GM10847 (cell line): Measurements from ENCODE around the gene WDR59.

Experiments
- POLR2A ChIP-seq: IDR thresholded peaks from 2 replicates; pipeline ENCODE4 v1.6.1; 2011; ENCODE audit not compliant: insufficient read length; ENCODE audit errors: extremely low read depth

WDR59 gene

DNA sequence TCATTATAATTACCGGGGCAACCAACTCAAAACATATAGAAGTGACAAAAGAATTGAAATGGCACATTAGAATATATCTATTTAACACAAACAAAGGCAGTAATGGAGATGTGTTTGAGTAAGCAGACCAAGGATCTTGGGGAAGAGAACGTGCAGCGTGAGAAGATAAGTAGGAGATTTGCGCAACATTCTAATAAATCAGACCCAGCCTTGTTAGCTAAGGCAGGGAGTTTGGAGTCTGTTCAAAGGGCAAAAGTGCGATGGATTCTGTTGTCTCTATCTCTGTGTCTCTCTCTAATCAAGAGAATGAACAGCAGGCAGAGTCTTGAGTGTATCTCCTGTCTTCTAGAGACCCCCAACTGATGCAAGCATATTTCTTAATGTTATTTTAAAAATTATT is 155.3 kb downstream of the WDR59 start:
- TF ChIP-seq POLR2A, result no peak

DNA sequence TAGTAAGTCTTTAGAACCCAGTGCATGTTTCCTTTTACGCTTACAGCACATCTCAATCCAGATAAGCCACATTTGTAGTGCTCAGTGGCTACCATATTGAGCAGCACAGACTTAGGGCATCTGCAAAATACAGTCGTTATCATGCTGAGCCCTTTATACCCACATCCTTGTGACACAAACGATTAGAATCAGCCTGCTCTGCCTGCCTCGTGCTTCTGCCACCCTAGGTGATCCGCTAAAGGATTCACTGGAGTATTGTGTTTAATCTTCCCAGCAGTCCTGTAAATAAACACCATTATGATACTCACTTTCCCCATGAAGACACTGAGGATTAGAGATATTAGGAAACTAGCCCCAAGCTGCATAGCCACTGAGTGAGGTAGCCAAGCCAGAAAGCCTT is 159.0 kb downstream of the WDR59 start:
- TF ChIP-seq POLR2A, result no peak

GRCh38 chr16:74825016-74825415 is 159.9 kb downstream of the WDR59 start:
- no peak for TF ChIP-seq POLR2A
